Panc1 (cell line): ENCODE data around the gene PCDH15. TPM values are rescaled to one million over a fixed set of nuclear protein-coding genes. Genes with fewer than 3 reads are reported as not detected.

ENCODE experiments used
- ATAC-seq: fragments of 200-7000 bp; cut with Tn5 transposase; 2 replicates; pipeline ENCODE4 v1.9.1; 2020; ENCODE audit warnings: mild to moderate bottlenecking, moderate library complexity
- BruUV-seq: library from RNA; stranded (reverse); fragments of 400-500 nt; replicated peaks from 2 replicates; lab custom pipeline; 2021; lab: Mats Ljungman, UMichigan
- CTCF ChIA-PET: fragments of 300-600 bp; sonication (Branson Sonifier 250); formaldehyde crosslinking; loops from one replicate; lab custom pipeline; 2022; ENCODE audit warnings: antibody characterized with exemption; lab: Charles Lee
- POLR2A ChIA-PET: fragments of 300-600 bp; sonication (Branson Sonifier 250); formaldehyde crosslinking; loops from one replicate; lab custom pipeline; 2022; ENCODE audit warnings: antibody characterized with exemption; lab: Charles Lee
- DNase-seq: peaks from one replicate; pipeline ENCODE4 v3.0.0-alpha.2; 2010; ENCODE audit warnings: low read depth, low spot score
- H3K27ac ChIP-seq: 2 replicates; pipeline ENCODE4 v1.5.1; 2011; ENCODE audit warnings: mild to moderate bottlenecking, low read length, inconsistent platforms
- H3K27me3 ChIP-seq: fragments of 200-500 bp; sonication (Bioruptor generic); 2 replicates; pipeline ENCODE4 v1.6.0; 2014; ENCODE audit warnings: low read length, inconsistent platforms; ENCODE audit not compliant: control insufficient read depth, insufficient read depth
- H3K36me3 ChIP-seq: fragments of 200-500 bp; sonication (Bioruptor generic); 2 replicates; pipeline ENCODE4 v1.5.1; 2014; ENCODE audit warnings: inconsistent platforms, mild to moderate bottlenecking, low read length, moderate library complexity; ENCODE audit not compliant: control insufficient read depth, insufficient read depth
- H3K4me1 ChIP-seq: 2 replicates; pipeline ENCODE4 v1.5.1; 2011; ENCODE audit warnings: inconsistent platforms, mild to moderate bottlenecking, low read length, moderate library complexity; ENCODE audit not compliant: control insufficient read depth, insufficient read depth
- H3K4me3 ChIP-seq, 2 experiments: 2 replicates each; pipeline ENCODE4 v1.5.1; 2011 to 2012; ENCODE audit warnings: low read depth in 2 of 2, low read length in 2 of 2, mild to moderate bottlenecking in 2 of 2, inconsistent platforms in 1 of 2, moderate library complexity in 1 of 2
- H3K9me3 ChIP-seq: fragments of 200-500 bp; sonication (Bioruptor generic); 2 replicates; pipeline ENCODE4 v1.5.1; 2014; ENCODE audit warnings: low read depth, mild to moderate bottlenecking, inconsistent platforms, low read length, moderate library complexity; ENCODE audit not compliant: control insufficient read depth, insufficient read depth
- CTCF ChIP-seq: fragments of 450-650 bp; IDR thresholded peaks from 2 replicates; pipeline ENCODE4 v1.5.1; 2017; ENCODE audit warnings: mild to moderate bottlenecking
- POLR2AphosphoS5 ChIP-seq: IDR thresholded peaks from 2 replicates; pipeline ENCODE4 v1.6.1; 2012; ENCODE audit warnings: mild to moderate bottlenecking, low read depth, low read length, moderate library complexity
- REST ChIP-seq, 2 experiments: IDR thresholded peaks; 2 replicates each; pipeline ENCODE4 v1.6.1; 2011 to 2012; ENCODE audit warnings: low read depth in 2 of 2, control low read depth in 1 of 2, low read length in 1 of 2, mild to moderate bottlenecking in 1 of 2, moderate library complexity in 1 of 2; ENCODE audit not compliant: insufficient read depth in 1 of 2
- SIN3A ChIP-seq: IDR thresholded peaks from 2 replicates; pipeline ENCODE4 v1.6.1; 2012; ENCODE audit warnings: low read depth, mild to moderate bottlenecking, low read length, moderate library complexity, borderline replicate concordance; ENCODE audit not compliant: insufficient read depth
- TCF7L2 ChIP-seq: IDR thresholded peaks from 2 replicates; pipeline ENCODE4 v1.6.1; 2011; ENCODE audit warnings: mild to moderate bottlenecking, low read depth, low read length, inconsistent platforms
- in situ Hi-C: cut with HindIII; loops from 2 replicates; pipeline ENCODE4 v1.10.0; 2016; ENCODE audit warnings: low sequenced_read_pairs, low pct_unique_long_range_greater_than_20kb
- intact Hi-C: fragments of 100-400 bp; cut with micrococcal nuclease; formaldehyde crosslinking; loops from one replicate; pipeline ENCODE4 v1.10.0; 2022; ENCODE audit not compliant: unreplicated experiment
- total RNA-seq: library from RNA; stranded (reverse); gene quantifications from one replicate; pipeline ENCODE4 v1.2.1, GENCODE V29; 2021; ENCODE audit not compliant: unreplicated experiment

Gene PCDH15
- total RNA-seq, 1 experiment from 2014 or later = 0.18 TPM

DNA sequence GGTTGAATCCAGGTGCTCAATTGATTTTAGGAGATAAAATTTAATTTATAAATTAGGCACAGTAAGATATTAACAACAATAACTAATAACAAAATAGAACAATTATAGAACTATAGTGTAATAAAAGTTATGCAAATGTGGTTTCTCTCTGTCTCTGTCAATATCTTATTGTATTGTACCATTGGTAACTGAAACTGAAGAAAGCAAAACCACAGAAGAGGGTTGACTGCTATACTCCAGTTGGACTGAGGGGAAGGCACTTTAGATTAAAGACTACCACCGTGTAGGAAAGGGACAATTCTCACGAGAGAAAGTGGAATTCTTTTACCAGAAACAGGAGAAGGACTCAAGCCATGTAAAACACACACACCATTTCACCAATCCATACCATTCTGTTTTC is 967.1 kb downstream of the PCDH15 start:
- Histone ChIP-seq H3K36me3 (no peaks in the 10 kb centered on the region), H3K27me3 (no peaks in the 10 kb centered on the region), H3K9me3 (no peaks in the 10 kb centered on the region), H3K4me1 (no peaks in the 10 kb centered on the region), H3K4me3 (no peak overlapping the region), H3K27ac (no peak overlapping the region)
- POLR2A ChIA-PET = no interaction called here
- TF ChIP-seq SIN3A = no peak
- TF ChIP-seq POLR2AphosphoS5 = no peak
- TF ChIP-seq CTCF = no peak
- TF ChIP-seq TCF7L2 = no peak
- TF ChIP-seq REST (IDR thresholded peaks at IDR 0.05; ENCODE audit: insufficient read depth in 1 of 2, low read depth in 2 of 2, low read length in 1 of 2) = no peak
- intact Hi-C loops (no loop called here), in situ Hi-C loops (no loop called here)
- ATAC-seq = no peak
- no peak for DNase-seq
- CTCF ChIA-PET = no interaction called here
- BruUV-seq = no TSS peak

DNA sequence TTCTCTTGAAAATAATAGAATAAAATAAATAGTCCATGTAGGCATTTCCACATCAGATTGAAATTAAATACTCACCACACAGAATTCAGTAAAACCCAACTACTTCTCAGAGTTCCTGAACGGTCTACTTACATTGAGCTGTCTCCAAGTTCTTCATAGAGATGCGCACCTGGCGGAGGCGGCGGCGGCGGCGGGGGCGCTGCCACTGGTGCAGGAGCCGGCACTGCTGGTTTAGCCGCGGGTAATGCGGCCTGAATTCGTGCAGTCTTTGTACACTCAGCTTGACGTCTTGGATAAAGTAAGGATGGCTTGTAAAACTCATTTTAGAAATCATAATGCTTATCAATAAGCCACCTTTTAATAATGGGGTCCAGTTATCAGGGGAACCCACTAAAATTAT is 973.8 kb downstream of the PCDH15 start:
- intact Hi-C loops (loop anchor here (10.0 kb wide), 1 partner anchor 222 kb away; no protein-coding TSS in a partner anchor), in situ Hi-C loops (no loop called here)
- ChIA-PET POLR2A (no interaction called here), CTCF (no interaction called here)
- Histone ChIP-seq H3K4me3 (no peak overlapping the region), H3K27ac (no peak overlapping the region), H3K27me3 (no peaks in the 10 kb centered on the region; the same call in 1 of the 2 replicates), H3K9me3 (no peaks in the 10 kb centered on the region), H3K4me1 (no peaks in the 10 kb centered on the region), H3K36me3 (no peaks in the 10 kb centered on the region)
- BruUV-seq = no TSS peak
- ATAC-seq (no peak), DNase-seq (no peak)
- no peak for TF ChIP-seq CTCF
- no peak for TF ChIP-seq SIN3A
